ENCODE measurements around the gene ITGA2.

The ITGA2 gene

GRCh38 chr5:52988335-52989024 is 672 bp upstream of the ITGA2 start:
- DNase-seq (ENCODE audit: low spot score) = no peak

DNA sequence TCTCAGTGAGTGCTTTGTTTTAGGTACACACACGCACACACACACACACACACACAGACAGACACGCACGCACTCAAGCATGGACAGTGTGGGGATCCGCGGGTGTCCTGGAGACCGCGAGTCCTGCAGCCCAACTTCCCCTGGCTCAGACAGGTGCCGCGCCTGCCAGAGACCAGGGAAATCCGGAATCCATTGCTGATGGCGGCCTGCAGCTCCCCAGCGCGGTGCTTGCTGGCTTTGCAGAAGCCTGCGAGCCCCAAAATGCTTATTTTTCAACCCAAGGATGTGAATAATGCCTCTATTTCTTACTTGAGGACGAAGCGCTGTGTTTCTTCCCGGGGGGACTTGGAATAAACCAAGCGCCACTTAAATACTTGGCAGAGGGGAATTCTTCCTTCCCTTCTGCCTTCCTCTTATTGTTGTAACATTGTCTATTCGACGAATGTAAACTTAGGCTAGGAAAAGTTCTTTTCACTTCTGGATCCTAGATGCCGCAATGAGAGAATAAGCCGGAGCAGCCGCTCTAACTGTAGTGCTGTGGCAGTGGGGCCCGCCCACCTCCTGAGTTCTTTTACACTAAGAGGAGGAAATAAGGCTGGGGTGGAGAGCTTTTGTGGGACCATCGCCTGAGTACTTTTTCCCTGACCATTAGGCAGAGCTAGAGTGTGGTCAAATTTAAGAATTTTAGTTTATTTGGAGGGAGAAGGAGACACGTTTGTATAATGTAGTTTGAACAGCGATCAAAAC is 802 bp downstream of the ITGA2 start:
- DNase-seq (ENCODE audit: low spot score) = peak; percentile 81

DNA sequence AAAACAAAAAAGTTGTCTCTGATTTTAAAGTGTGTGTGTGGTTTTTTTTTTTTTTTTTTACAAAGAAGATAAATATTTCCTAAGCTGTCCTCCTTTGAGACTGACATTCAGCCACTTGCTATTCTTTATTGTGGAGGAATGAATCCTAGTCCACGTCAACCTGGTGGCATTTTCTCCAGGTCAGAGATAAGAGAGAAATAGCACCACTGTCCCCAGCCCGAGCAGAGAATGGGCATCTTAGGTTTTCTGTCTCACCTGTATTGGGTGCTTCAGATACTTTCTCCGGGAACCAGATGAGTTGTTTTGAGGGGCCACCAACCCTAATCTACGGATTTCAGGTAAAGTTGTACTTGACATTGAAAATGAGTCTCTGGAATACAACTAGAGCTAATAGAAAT is 1.4 kb downstream of the ITGA2 start:
- no peak for DNase-seq (ENCODE audit: low spot score)

- no peak for DNase-seq (ENCODE audit: low spot score)
Measured at GRCh38 chr5:52993367-52993766, 4.2 kb downstream of the ITGA2 start.

- no peak for DNase-seq (ENCODE audit: low spot score)
Measured at GRCh38 chr5:52994266-52994665, 5.1 kb downstream of the ITGA2 start.

- DNase-seq (ENCODE audit: low spot score) = no peak
Measured at GRCh38 chr5:52995095-52995494, 5.9 kb downstream of the ITGA2 start.

DNA sequence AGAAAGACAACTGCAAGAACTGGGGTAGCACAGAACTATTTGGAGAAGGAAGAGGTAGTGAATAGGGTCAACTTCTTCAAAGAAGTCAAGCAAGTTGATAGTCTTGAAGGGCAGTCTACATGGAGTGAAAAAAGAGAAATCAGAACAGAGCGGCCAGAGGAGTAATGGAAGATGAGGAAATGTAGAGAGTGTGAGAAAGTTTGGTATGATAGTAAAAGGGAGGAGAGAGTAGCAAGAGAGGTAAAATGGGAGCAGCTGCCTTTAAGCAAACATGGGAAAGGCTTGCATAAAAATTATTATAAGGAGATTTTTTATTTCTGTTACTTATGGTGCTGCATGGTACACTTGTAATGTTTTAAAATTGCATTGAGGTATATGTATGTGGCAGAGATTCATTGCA is 6.8 kb downstream of the ITGA2 start:
- DNase-seq (ENCODE audit: low spot score) = no peak

- DNase-seq (ENCODE audit: low spot score) = no peak
Measured at GRCh38 chr5:52996979-52997378, 7.8 kb downstream of the ITGA2 start.

DNA sequence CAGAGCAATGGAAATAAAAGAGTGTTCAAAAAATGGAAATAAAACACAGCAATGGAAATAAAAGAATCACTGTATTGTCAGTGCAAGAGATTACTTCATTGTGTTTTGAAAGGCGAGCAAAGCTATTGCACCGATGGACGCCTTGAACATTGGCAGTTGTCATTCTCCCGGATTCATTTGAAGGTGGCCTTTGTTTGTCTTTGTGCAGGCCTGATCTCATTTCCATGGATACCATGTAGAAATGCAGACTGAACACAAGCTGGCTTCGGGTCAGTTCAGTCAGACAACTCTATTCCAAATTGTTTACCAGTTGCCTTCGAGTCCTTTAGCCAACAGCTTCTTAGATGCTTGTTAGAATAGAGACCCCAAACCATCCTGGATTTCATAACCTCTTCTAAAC is 8.3 kb downstream of the ITGA2 start:
- peak; percentile 96 for DNase-seq (ENCODE audit: low spot score)

GRCh38 chr5:52998552-52999313 is 9.6 kb downstream of the ITGA2 start:
- no peak for DNase-seq (ENCODE audit: low spot score)

- no peak for DNase-seq (ENCODE audit: low spot score)
Measured at GRCh38 chr5:52999344-52999949, 10.3 kb downstream of the ITGA2 start.

GRCh38 chr5:53001541-53001940 is 12.4 kb downstream of the ITGA2 start:
- DNase-seq (ENCODE audit: low spot score) = no peak

- no peak for DNase-seq (ENCODE audit: low spot score)
Measured at GRCh38 chr5:53002491-53002890, 13.3 kb downstream of the ITGA2 start.

GRCh38 chr5:53003144-53003543 is 14.0 kb downstream of the ITGA2 start:
- DNase-seq (ENCODE audit: low spot score) = no peak

- no peak for DNase-seq (ENCODE audit: low spot score)
Measured at GRCh38 chr5:53006911-53007890, 18.0 kb downstream of the ITGA2 start.

DNA sequence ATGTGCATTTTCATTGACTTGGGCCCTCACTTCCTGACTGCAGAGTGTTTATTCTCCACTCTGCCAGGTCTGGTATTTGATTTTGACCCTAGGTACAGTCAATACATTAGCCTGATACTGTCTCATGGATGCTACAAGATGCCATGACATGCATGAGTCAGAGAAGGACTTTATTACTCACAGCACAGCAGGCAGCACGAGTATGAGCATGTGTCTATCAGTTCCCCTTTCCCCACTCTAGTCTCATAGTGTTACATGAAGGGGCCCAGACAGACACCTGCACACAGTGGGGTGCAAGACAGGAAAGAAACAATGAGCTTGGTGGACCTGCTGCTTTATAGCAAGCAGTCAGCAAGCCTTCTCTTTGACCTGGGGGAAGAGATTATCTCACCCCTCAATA is 19.6 kb downstream of the ITGA2 start:
- DNase-seq (ENCODE audit: low spot score) = no peak

DNA sequence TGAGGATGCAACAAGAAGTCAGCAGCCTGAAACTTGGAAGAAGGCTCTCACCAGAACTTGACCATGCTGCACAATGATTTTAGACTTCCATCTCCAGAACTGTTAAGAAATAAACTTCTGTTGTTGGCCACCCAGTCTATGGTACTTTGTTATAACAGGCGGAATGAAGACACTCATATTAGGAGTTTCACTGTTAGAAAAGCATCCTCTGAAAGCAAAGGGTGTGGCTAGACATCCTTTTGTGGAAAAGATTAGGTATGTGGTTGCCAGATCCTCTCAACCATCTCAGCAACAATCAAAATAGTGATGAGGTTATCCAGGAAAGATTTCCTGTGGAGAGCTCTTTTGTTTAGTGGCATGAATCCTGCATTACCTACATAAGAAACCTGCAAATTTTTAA is 20.7 kb downstream of the ITGA2 start:
- DNase-seq (ENCODE audit: low spot score) = no peak

GRCh38 chr5:53010814-53011213 is 21.7 kb downstream of the ITGA2 start:
- no peak for DNase-seq (ENCODE audit: low spot score)

- DNase-seq (ENCODE audit: low spot score) = no peak
Measured at GRCh38 chr5:53011233-53011632, 22.1 kb downstream of the ITGA2 start.

GRCh38 chr5:53013857-53014256 is 24.7 kb downstream of the ITGA2 start:
- DNase-seq (ENCODE audit: low spot score) = no peak

- peak; percentile 67 for DNase-seq (ENCODE audit: low spot score)
Measured at GRCh38 chr5:53017383-53017782, 28.2 kb downstream of the ITGA2 start.

Measured in Ammon's horn (tissue), 1 donor.